HCT116 (cell line): ENCODE results near the gene TPK1. TPM values are rescaled to one million over a fixed set of nuclear protein-coding genes. Genes with fewer than 3 reads are reported as not detected.

Experiments used
- ATAC-seq: fragments of 200-7000 bp; cut with Tn5 transposase; 2 replicates; pipeline ENCODE4 v1.9.1; 2020; ENCODE audit warnings: mild to moderate bottlenecking, moderate library complexity
- BruUV-seq: library from RNA; stranded (reverse); fragments of 400-500 nt; replicated peaks from 2 replicates; lab custom pipeline; 2021; lab: Mats Ljungman, UMichigan
- CTCF ChIA-PET: fragments of 300-600 bp; sonication (Branson Sonifier 250); formaldehyde crosslinking; loops from one replicate; lab custom pipeline; 2021; ENCODE audit warnings: antibody characterized with exemption; lab: Charles Lee
- POLR2A ChIA-PET: fragments of 300-600, 350-600 bp; sonication (Branson Sonifier 250); formaldehyde crosslinking; loops from one replicate; lab custom pipeline; 2021; ENCODE audit warnings: antibody characterized with exemption; lab: Charles Lee
- RAD21 ChIA-PET, 2 experiments: fragments of 300-600 bp; sonication (Branson Sonifier 250); formaldehyde crosslinking; loops; one replicate each; lab custom pipeline; 2023; ENCODE audit warnings: low total read pairs in 2 of 2; ENCODE audit not compliant: uncharacterized antibody in 2 of 2, unreplicated experiment in 2 of 2, low non-redundant PET in 1 of 2; lab: Charles Lee
- DNase-seq: peaks from one replicate; pipeline ENCODE4 v3.0.0-alpha.2; 2010; ENCODE audit warnings: low read depth, low spot score
- H2AFZ ChIP-seq: fragments of 200-600 bp; shearing (Covaris generic), sonication (generic); 2 replicates; pipeline ENCODE4 v1.6.1; 2017; ENCODE audit warnings: low read depth, mixed run types, mixed read lengths, antibody characterized with exemption, low read length; ENCODE audit not compliant: poor library complexity, severe bottlenecking
- H3K27ac ChIP-seq: 2 replicates; pipeline ENCODE4 v1.5.1; 2012; ENCODE audit warnings: low read depth, low read length
- H3K27me3 ChIP-seq: fragments of 200-600 bp; sonication (generic); 2 replicates; pipeline ENCODE4 v1.6.1; 2016; ENCODE audit warnings: mixed run types, low read length, mixed read lengths; ENCODE audit not compliant: insufficient read depth
- H3K36me3 ChIP-seq, 2 experiments: fragments of 200-500 bp in 1 of 2; fragments of 200-600 bp in 1 of 2; sonication (Bioruptor generic) in 1 of 2; sonication (generic) in 1 of 2; 2 replicates each; pipeline versions ENCODE4 v1.5.1 to v1.6.1; 2014 to 2016; ENCODE audit warnings: low read length in 2 of 2, inconsistent platforms in 1 of 2, mixed read lengths in 1 of 2, mixed run types in 1 of 2; ENCODE audit not compliant: insufficient read depth in 2 of 2, control insufficient read depth in 1 of 2
- H3K4me1 ChIP-seq, 2 experiments: fragments of 200-600 bp in 1 of 2; sonication (generic) in 1 of 2; 2 replicates each; pipeline versions ENCODE4 v1.5.1 to v1.6.1; 2012 to 2017; ENCODE audit warnings: low read length in 2 of 2, inconsistent platforms in 1 of 2, mild to moderate bottlenecking in 1 of 2, mixed read lengths in 1 of 2, mixed run types in 1 of 2, moderate library complexity in 1 of 2; ENCODE audit not compliant: insufficient read depth in 2 of 2, control insufficient read depth in 1 of 2
- H3K4me2 ChIP-seq: fragments of 200-600 bp; sonication (generic); 2 replicates; pipeline ENCODE4 v1.6.1; 2017; ENCODE audit warnings: mixed run types, low read length, mixed read lengths
- H3K4me3 ChIP-seq, 2 experiments: fragments of 200-600 bp in 1 of 2; sonication (generic) in 1 of 2; replicated peaks in 1 of 2; 2 replicates each; pipeline ENCODE4 v1.5.1; 2011 to 2016; ENCODE audit warnings: low read length in 2 of 2, control low read depth in 1 of 2, low read depth in 1 of 2, mild to moderate bottlenecking in 1 of 2, mixed read lengths in 1 of 2, mixed run types in 1 of 2
- H3K79me2 ChIP-seq: fragments of 200-600 bp; sonication (generic); 2 replicates; pipeline ENCODE4 v1.6.1; 2017; ENCODE audit warnings: mild to moderate bottlenecking, mixed run types, low read length, moderate library complexity, mixed read lengths; ENCODE audit not compliant: insufficient read depth
- H3K9ac ChIP-seq: fragments of 200-600 bp; sonication (generic); 2 replicates; pipeline ENCODE4 v1.6.1; 2016; ENCODE audit warnings: low read length, mixed read lengths
- H3K9me2 ChIP-seq: fragments of 200-600 bp; sonication (generic), shearing (Covaris generic); 2 replicates; pipeline ENCODE4 v1.6.1; 2017; ENCODE audit warnings: mixed run types, mild to moderate bottlenecking, moderate library complexity; ENCODE audit not compliant: insufficient read depth
- H3K9me3 ChIP-seq, 2 experiments: fragments of 200-500 bp in 1 of 2; fragments of 200-600 bp in 1 of 2; sonication (Bioruptor generic) in 1 of 2; sonication (generic) in 1 of 2; 2 replicates each; pipeline ENCODE4 v1.6.1; 2014 to 2017; ENCODE audit warnings: low read length in 2 of 2, mixed read lengths in 2 of 2, inconsistent platforms in 1 of 2, low read depth in 1 of 2, mild to moderate bottlenecking in 1 of 2, mixed run types in 1 of 2, moderate library complexity in 1 of 2; ENCODE audit not compliant: control insufficient read depth in 1 of 2, insufficient read depth in 1 of 2
- H4K20me1 ChIP-seq: fragments of 200-600 bp; sonication (generic), shearing (Covaris generic); 2 replicates; pipeline ENCODE4 v1.6.1; 2017; ENCODE audit warnings: mixed run types, mild to moderate bottlenecking, moderate library complexity; ENCODE audit not compliant: insufficient read depth
- CBX3 ChIP-seq: IDR thresholded peaks from 2 replicates; pipeline ENCODE4 v1.6.1; 2012; ENCODE audit warnings: low read depth
- CEBPB ChIP-seq: IDR thresholded peaks from 2 replicates; pipeline ENCODE4 v1.6.1; 2012; ENCODE audit warnings: low read depth
- EGR1 ChIP-seq: IDR thresholded peaks from 2 replicates; pipeline ENCODE4 v1.6.1; 2012; ENCODE audit warnings: low read depth
- ELF1 ChIP-seq: IDR thresholded peaks from 2 replicates; pipeline ENCODE4 v1.6.1; 2012; ENCODE audit warnings: low read depth, borderline replicate concordance
- FOSL1 ChIP-seq: IDR thresholded peaks from 2 replicates; pipeline ENCODE4 v1.6.1; 2012; ENCODE audit warnings: low read depth
- POLR2A ChIP-seq: IDR thresholded peaks from 2 replicates; pipeline ENCODE4 v1.7.0; 2011; ENCODE audit warnings: borderline replicate concordance; ENCODE audit not compliant: insufficient read depth, insufficient read length; ENCODE audit errors: extremely low read depth
- POLR2AphosphoS5 ChIP-seq: IDR thresholded peaks from 2 replicates; pipeline ENCODE4 v1.6.1; 2011; ENCODE audit warnings: mild to moderate bottlenecking, low read depth, low read length, moderate library complexity
- RAD21 ChIP-seq: IDR thresholded peaks from 2 replicates; pipeline ENCODE4 v1.6.1; 2012; ENCODE audit warnings: low read depth, mild to moderate bottlenecking
- TCF7L2 ChIP-seq: IDR thresholded peaks from 2 replicates; pipeline ENCODE4 v1.7.0; 2011; ENCODE audit warnings: borderline replicate concordance, inconsistent platforms; ENCODE audit not compliant: insufficient read depth, insufficient read length; ENCODE audit errors: extremely low read depth
- intact Hi-C: fragments of 100-400 bp; cut with micrococcal nuclease; formaldehyde crosslinking; loops from 2 replicates; pipeline ENCODE4 v1.10.0; 2022
- total RNA-seq: library from RNA; stranded (reverse); gene quantifications from one replicate; pipeline ENCODE4 v1.2.1, GENCODE V29; 2021; ENCODE audit not compliant: unreplicated experiment
- TF ChIP-seq, protein P1 (sequence below): IDR thresholded peaks from 2 replicates; pipeline ENCODE4 v1.6.1; 2012
- TF ChIP-seq, protein P2 (sequence below), 3 experiments: fragments of 200-600 bp in 1 of 3; sonication (generic) in 1 of 3; IDR thresholded peaks in 2 of 3; conservative IDR thresholded peaks in 1 of 3; 2 replicates each; pipeline ENCODE4 v1.5.1; 2012 to 2017; ENCODE audit warnings: low read depth in 2 of 3, low read length in 2 of 3, antibody characterized with exemption in 1 of 3, borderline replicate concordance in 1 of 3, control low read depth in 1 of 3, mild to moderate bottlenecking in 1 of 3, mixed read lengths in 1 of 3, mixed run types in 1 of 3, moderate library complexity in 1 of 3; ENCODE audit not compliant: insufficient read depth in 1 of 3
- TF ChIP-seq, protein P3 (sequence below): IDR thresholded peaks from 2 replicates; pipeline ENCODE4 v1.6.1; 2012
- TF ChIP-seq, protein P4 (sequence below): IDR thresholded peaks from 2 replicates; pipeline ENCODE4 v1.6.1; 2011; ENCODE audit warnings: mild to moderate bottlenecking, low read length, moderate library complexity; ENCODE audit not compliant: insufficient replicate concordance; ENCODE audit errors: extremely low read depth
- TF ChIP-seq, protein P5 (sequence below): IDR thresholded peaks from 2 replicates; pipeline ENCODE4 v1.6.1; 2012; ENCODE audit warnings: low read depth

Gene TPK1
- total RNA-seq, 1 experiment from 2014 or later: 5.4 TPM

- ChIA-PET RAD21 (no interaction called here), POLR2A (no interaction called here), CTCF (no interaction called here)
- DNase-seq (no peak), ATAC-seq (no peak)
- Histone ChIP-seq H3K4me2 (no peak overlapping the region), H3K4me1 (no peaks in the 10 kb centered on the region), H3K9me3 (no peaks in the 10 kb centered on the region), H3K36me3 (no peaks in the 10 kb centered on the region), H3K4me3 (no peak overlapping the region), H3K9me2 (no peaks in the 10 kb centered on the region), H3K9ac (no peak overlapping the region), H4K20me1 (no peaks in the 10 kb centered on the region), H3K79me2 (no peaks in the 10 kb centered on the region), H3K27ac (no peak overlapping the region), H3K27me3 (no peaks in the 10 kb centered on the region), H2AFZ (no peak overlapping the region)
- BruUV-seq: no TSS peak
- TF ChIP-seq TCF7L2 (no peak), POLR2AphosphoS5 (no peak), EGR1 (no peak), RAD21 (no peak), ELF1 (no peak), CBX3 (no peak), POLR2A (no peak), CEBPB (no peak), FOSL1 (no peak)
- TF ChIP-seq, protein P1, sequence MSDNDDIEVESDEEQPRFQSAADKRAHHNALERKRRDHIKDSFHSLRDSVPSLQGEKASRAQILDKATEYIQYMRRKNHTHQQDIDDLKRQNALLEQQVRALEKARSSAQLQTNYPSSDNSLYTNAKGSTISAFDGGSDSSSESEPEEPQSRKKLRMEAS: no peak
- TF ChIP-seq, protein P2, sequence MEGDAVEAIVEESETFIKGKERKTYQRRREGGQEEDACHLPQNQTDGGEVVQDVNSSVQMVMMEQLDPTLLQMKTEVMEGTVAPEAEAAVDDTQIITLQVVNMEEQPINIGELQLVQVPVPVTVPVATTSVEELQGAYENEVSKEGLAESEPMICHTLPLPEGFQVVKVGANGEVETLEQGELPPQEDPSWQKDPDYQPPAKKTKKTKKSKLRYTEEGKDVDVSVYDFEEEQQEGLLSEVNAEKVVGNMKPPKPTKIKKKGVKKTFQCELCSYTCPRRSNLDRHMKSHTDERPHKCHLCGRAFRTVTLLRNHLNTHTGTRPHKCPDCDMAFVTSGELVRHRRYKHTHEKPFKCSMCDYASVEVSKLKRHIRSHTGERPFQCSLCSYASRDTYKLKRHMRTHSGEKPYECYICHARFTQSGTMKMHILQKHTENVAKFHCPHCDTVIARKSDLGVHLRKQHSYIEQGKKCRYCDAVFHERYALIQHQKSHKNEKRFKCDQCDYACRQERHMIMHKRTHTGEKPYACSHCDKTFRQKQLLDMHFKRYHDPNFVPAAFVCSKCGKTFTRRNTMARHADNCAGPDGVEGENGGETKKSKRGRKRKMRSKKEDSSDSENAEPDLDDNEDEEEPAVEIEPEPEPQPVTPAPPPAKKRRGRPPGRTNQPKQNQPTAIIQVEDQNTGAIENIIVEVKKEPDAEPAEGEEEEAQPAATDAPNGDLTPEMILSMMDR (IDR thresholded peaks at IDR 0.05 in 2 of 3, conservative IDR thresholded peaks at IDR 0.05 in 1 of 3; ENCODE audit: borderline replicate concordance in 1 of 3, insufficient read depth in 1 of 3, low read depth in 2 of 3, low read length in 2 of 3): no peak
- TF ChIP-seq, protein P3, sequence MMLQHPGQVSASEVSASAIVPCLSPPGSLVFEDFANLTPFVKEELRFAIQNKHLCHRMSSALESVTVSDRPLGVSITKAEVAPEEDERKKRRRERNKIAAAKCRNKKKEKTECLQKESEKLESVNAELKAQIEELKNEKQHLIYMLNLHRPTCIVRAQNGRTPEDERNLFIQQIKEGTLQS: no peak
- TF ChIP-seq, protein P4, sequence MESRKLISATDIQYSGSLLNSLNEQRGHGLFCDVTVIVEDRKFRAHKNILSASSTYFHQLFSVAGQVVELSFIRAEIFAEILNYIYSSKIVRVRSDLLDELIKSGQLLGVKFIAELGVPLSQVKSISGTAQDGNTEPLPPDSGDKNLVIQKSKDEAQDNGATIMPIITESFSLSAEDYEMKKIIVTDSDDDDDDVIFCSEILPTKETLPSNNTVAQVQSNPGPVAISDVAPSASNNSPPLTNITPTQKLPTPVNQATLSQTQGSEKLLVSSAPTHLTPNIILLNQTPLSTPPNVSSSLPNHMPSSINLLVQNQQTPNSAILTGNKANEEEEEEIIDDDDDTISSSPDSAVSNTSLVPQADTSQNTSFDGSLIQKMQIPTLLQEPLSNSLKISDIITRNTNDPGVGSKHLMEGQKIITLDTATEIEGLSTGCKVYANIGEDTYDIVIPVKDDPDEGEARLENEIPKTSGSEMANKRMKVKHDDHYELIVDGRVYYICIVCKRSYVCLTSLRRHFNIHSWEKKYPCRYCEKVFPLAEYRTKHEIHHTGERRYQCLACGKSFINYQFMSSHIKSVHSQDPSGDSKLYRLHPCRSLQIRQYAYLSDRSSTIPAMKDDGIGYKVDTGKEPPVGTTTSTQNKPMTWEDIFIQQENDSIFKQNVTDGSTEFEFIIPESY: no peak
- TF ChIP-seq, protein P5, sequence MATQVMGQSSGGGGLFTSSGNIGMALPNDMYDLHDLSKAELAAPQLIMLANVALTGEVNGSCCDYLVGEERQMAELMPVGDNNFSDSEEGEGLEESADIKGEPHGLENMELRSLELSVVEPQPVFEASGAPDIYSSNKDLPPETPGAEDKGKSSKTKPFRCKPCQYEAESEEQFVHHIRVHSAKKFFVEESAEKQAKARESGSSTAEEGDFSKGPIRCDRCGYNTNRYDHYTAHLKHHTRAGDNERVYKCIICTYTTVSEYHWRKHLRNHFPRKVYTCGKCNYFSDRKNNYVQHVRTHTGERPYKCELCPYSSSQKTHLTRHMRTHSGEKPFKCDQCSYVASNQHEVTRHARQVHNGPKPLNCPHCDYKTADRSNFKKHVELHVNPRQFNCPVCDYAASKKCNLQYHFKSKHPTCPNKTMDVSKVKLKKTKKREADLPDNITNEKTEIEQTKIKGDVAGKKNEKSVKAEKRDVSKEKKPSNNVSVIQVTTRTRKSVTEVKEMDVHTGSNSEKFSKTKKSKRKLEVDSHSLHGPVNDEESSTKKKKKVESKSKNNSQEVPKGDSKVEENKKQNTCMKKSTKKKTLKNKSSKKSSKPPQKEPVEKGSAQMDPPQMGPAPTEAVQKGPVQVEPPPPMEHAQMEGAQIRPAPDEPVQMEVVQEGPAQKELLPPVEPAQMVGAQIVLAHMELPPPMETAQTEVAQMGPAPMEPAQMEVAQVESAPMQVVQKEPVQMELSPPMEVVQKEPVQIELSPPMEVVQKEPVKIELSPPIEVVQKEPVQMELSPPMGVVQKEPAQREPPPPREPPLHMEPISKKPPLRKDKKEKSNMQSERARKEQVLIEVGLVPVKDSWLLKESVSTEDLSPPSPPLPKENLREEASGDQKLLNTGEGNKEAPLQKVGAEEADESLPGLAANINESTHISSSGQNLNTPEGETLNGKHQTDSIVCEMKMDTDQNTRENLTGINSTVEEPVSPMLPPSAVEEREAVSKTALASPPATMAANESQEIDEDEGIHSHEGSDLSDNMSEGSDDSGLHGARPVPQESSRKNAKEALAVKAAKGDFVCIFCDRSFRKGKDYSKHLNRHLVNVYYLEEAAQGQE: no peak
- intact Hi-C loops: no loop called here
Measured at GRCh38 chr7:144782883-144783282, 53.0 kb downstream of the TPK1 start.
